PC-9 (cell line): ENCODE measurements around the gene CABLES2.

ENCODE experiments used
- EZH2 ChIP-seq: fragments of 200-600 bp; sonication (generic); IDR thresholded peaks from 2 replicates; pipeline ENCODE4 v1.8.0; 2017; ENCODE audit warnings: antibody characterized with exemption, low read depth
- TF ChIP-seq, protein P1 (sequence below): fragments of 200-600 bp; sonication (generic); conservative IDR thresholded peaks from 2 replicates; pipeline ENCODE4 v1.6.1; 2017; ENCODE audit warnings: mixed run types, antibody characterized with exemption, mild to moderate bottlenecking, moderate library complexity

- TF ChIP-seq, protein P1, sequence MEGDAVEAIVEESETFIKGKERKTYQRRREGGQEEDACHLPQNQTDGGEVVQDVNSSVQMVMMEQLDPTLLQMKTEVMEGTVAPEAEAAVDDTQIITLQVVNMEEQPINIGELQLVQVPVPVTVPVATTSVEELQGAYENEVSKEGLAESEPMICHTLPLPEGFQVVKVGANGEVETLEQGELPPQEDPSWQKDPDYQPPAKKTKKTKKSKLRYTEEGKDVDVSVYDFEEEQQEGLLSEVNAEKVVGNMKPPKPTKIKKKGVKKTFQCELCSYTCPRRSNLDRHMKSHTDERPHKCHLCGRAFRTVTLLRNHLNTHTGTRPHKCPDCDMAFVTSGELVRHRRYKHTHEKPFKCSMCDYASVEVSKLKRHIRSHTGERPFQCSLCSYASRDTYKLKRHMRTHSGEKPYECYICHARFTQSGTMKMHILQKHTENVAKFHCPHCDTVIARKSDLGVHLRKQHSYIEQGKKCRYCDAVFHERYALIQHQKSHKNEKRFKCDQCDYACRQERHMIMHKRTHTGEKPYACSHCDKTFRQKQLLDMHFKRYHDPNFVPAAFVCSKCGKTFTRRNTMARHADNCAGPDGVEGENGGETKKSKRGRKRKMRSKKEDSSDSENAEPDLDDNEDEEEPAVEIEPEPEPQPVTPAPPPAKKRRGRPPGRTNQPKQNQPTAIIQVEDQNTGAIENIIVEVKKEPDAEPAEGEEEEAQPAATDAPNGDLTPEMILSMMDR = no peak
- TF ChIP-seq EZH2 = no peak
Observed at GRCh38 chr20:62386383-62387218, 20.5 kb downstream of the CABLES2 start, which contains the start of gene RPS21.
